GM18873 (cell line): ENCODE data around the gene TENT5C.
A peak's percentile ranks its signal among the peaks of the same experiment; 100 is the strongest.

ENCODE experiments used
- ATAC-seq: cut with Tn5 transposase; IDR thresholded peaks from one replicate; pipeline ENCODE4 v1.9.1; 2021; ENCODE audit warnings: mild to moderate bottlenecking, moderate library complexity, moderate number of reproducible peaks; ENCODE audit not compliant: unreplicated experiment, low FRiP score

The TENT5C gene

DNA sequence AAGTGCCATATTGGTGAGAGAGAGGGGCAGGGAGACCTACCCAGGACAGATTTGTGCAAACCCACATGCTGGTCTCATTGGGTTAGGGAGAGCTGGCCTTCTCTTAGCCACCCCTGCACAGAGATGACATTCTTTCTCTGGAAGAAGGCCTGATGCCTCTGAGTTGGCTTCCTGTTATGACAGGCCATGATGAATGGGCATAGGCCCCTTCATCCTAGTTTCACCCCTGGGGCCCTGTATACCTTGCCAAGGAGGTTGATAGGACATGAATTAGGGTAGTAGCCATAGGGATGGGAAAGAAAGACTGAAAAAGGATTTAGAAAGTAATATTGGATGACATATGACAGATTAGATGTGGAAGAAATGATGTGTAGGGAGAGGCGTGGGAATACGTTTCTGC, 46.6 kb downstream of the TENT5C start:
- ATAC-seq = no peak

DNA sequence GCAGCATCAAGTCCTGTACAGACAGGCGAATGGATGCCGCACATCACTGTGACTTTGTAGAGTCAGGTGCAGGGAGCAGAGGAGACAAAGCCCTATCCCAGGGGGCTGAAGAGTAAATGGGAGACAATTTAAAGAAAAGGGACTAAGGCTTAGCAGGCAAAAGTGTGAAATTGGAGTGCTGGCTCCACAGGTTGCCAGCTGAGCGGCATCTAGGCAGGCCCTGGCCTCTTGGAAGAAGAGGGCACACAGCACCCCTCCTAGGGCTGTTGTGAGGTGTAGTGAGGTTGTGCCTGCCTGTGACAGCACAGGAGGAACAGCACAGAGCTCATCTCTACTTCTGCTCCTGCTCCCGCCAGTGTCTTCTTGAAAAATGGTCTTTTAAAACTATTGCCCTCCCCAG, 47.3 kb downstream of the TENT5C start:
- ATAC-seq = no peak

DNA sequence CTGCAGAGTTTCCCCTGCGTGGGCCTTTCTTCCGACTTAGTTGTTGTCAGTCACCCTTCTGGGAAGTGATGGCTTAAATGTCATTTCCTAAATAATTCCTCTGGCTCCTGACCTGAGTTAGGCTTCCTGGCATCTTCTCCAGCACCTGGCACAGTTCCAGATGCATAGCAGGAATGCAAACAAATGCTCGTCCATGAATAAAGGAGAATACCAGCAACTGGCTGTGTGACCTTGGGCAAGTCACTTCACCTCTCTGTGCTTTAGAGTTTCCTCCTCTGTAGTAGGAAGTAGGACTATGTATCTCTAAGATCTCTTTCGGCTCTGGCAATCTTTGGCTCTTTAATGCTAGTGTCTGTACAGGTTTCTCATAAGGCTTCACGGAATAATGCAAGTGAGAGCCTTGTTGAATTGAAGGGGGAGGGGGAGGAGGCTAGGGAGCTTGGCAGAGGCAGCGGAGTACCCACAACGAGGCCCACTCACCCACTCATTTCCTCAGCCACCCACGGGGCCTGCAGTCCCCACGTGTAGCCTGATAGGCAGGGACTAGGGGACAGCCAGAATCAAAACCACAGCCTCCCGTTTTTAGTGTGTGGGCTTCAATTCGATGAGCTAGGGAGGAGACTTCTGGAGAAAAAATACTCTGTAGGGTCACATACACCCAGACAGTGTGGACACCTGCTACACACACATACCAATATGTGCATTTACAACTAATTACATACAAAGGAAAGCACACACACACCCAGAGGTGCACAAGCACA, 48.1 kb downstream of the TENT5C start:
- ATAC-seq = no peak

DNA sequence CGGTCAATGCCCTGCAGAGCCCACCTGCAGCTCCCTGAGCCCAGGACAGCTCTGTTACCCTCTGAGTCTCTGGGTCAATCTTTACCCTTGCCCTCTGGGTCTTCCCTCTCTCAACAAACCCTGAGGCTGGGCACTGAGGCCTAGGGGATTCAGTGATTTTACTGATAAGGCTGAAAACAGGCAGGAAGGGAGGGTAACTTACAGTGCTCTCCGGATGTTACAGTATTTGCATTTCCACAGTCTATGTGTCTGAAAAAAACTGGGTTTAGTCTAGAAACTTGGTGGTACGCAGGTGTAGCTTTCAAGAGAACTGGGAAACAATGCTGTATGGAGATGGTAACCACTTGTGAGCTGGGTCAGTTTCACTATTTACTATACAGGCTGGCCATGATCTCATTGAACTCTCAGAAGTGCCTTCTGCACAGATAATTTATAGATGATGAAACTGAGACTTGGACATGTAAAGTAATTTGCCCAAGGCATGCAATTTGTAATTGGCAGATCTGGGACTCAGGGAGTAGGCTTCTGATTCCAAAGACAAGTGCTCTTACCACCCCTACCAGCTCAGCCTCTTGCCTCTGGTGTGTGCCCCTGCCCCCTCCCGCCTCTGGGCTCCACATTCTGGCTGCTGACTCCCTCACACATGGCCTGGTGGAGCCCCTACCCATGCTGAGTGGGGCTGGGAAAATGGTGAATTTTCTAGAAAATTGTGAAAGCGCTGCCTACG, 48.8 kb downstream of the TENT5C start:
- ATAC-seq = peak; percentile 84

- no peak for ATAC-seq
These were observed 49.4 kb downstream of the TENT5C start for GRCh38 chr1:117655220-117655577.

DNA sequence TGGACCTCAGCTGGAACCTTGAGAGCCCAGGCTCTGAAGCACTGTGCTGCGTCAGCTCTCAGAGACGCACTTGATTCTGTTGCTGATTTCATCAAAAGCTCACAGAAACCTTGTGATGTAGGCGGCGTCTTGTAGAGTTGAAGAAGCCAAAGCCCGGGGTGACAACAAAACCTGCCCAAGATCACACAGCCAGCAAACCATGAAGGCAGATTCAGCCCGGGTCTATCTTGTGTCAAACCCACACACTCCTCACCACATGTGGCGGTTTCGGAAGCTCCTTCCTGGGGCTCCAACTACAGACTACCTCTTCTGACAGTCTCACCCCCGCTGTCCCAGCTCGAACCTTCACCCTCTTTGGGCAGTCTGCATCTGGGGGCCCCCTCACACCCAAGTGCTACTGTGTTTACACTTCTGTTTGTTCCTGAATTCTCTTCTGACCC, 50.4 kb downstream of the TENT5C start:
- peak; percentile 34 for ATAC-seq

GRCh38 chr1:117657031-117657430, 51.2 kb downstream of the TENT5C start:
- ATAC-seq = no peak

DNA sequence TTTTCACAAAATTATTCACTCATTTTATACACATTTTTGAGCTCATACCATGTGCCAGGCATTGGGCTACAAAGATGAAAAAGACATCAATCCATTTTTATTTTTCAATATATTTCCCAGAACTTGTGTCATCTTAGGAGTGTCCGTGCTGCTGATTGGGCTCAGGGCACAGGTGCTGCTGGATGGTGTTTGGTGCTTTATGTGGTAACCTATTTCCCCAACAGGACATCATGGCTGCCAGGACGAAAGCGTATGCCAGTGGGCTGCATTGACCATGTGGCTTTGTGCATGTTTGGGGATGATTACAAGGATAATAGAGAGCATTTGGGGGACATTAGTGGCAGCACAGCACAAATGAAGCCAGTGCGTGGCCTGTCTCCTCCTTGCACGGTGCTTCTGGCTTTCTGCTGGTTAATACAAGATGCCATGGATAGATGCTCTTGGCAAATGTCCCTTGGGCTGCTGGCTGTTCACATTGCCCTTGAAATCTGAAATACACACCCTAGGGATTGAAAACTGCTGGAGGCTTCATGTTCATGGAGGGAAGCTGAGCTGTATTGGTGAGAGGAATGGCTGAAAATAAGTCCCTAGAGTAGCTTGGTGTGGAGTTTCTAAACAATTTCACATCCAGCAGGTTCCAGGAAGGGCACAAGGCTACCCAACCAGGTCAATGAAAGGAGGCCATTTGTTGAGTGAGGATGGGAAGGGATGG, 52.3 kb downstream of the TENT5C start:
- ATAC-seq = no peak

DNA sequence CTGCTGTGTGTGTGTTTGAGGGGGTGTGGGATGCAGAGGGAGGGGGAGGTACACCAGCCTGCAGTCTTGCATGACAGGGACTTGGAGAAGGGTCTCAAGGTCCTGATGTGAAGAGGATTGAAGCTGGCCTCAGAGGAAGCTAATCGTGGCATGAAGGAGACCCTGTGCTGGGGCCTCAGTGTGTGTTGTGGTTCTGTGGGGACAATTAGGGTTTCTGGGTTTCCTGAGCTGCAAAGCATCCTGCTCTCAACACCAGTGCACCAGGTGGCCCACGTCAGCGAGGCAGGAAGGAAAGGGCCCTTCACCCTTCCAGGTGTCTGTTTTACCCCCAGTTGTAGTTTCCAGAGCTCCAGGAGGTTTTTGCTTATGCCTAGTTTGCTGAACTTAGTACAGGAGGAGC, 52.8 kb downstream of the TENT5C start:
- ATAC-seq = peak; percentile 34

GRCh38 chr1:117659550-117660270, 53.9 kb downstream of the TENT5C start:
- no peak for ATAC-seq

- ATAC-seq = no peak
These were observed 54.6 kb downstream of the TENT5C start for GRCh38 chr1:117660271-117660965.

GRCh38 chr1:117661027-117661426, 55.2 kb downstream of the TENT5C start:
- ATAC-seq = no peak

GRCh38 chr1:117662667-117663066, 56.8 kb downstream of the TENT5C start:
- ATAC-seq = no peak

DNA sequence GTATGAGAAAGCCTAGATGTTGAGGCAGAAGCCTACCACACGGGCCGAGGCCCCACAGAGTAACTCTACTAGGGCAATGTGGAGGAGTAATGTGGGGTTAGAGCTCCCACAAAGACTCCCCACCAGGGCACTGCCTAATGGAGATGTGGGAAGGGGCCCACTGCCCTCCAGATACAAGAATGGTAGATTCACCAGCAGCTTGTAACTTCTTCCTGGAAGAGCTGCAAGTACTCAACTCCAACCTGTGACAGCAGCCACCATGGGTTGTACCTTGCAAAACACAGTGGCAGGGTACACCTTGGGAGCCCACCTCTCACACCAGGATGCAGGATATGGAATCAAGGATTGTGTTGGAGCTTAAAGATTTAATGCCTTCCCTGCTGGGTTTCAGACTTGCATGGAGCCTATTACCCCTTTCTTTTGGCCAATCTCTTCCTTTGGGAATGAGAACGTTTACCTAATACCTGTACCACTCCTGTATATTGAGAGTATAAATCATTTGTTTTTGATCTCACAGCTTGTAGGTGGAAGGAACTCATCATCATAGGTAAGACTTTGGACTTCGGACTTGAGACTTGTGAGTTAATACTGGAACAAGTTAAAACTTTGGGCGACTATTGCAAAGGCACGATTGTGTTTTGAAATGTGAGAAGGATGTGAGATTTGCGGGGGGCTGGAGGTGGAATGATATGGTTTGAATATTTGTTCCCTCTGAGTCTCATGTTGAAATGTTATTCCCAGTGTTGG, 57.5 kb downstream of the TENT5C start:
- ATAC-seq = no peak

- peak; percentile 98 for ATAC-seq
These were observed 58.5 kb downstream of the TENT5C start for GRCh38 chr1:117664314-117664713.

GRCh38 chr1:117665556-117666270, 59.9 kb downstream of the TENT5C start:
- no peak for ATAC-seq

- no peak for ATAC-seq
These were observed 63.7 kb downstream of the TENT5C start for GRCh38 chr1:117669572-117669971.

DNA sequence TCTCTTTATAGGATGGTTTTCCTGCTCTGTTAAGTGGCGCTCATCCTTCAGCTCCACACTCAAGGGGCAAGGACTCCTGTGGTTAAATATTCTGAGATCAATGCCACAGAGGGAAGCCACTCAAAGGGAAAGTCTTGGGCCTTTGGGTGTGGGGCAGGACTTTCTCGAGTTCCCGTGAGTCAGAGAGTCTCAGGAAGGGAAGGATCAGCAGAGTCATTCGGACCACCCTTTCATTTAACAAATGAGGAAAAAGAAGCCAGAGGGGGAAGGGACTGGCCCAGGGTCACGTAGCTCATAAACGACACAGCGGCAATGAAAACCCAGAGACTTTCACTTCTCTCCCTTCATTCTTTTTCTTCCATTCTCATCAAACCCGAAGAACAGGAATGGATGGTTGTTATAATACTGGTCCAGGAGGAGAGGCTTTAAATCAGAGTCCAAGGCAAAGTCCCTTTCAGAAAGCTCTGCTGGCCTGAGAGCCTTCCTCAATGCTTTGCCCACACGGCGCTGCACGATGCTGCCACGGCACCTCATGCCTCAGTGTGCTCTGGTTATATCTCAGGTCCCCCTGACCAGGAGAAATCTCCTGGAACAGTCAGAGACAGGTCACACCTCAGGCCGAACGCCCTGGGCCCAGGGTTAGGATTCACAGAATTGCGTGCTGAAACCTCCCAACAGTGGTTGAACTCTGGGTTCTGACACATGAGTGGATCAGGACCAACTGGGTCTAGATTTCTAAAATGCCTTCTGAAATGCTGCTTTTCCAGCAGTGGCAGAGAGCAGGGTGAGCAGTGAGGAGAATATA, 65.3 kb downstream of the TENT5C start:
- ATAC-seq = no peak
